ENCODE data around the gene GNAI2.

GRCh38 chr3:50271314-50271936, 35.4 kb downstream of the GNAI2 start:
- TF ChIP-seq CTCF (IDR thresholded peaks at IDR 0.05) (no peak), POLR2A (IDR thresholded peaks at IDR 0.05) (no peak)
